IMR-90 (cell line): ENCODE data around the gene NCK1. TPM values are rescaled to one million over a fixed set of nuclear protein-coding genes. Genes with fewer than 3 reads are reported as not detected.

Source experiments
- ATAC-seq: fragments of 200-7000 bp; cut with Tn5 transposase; 2 replicates; pipeline ENCODE4 v1.9.1; 2020; ENCODE audit warnings: low read depth, mild to moderate bottlenecking, moderate library complexity
- Bru-seq: library from RNA; stranded (reverse); fragments of 400-500 nt; gene quantifications from one replicate; lab custom pipeline; 2021; lab: Mats Ljungman, UMichigan
- BruChase-seq, 2 experiments: library from RNA; stranded (reverse); fragments of 400-500 nt; gene quantifications; one replicate each; lab custom pipeline; 2021; lab: Mats Ljungman, UMichigan
- BruUV-seq: library from RNA; stranded (reverse); fragments of 400-500 nt; replicated peaks from 2 replicates; lab custom pipeline; 2021; lab: Mats Ljungman, UMichigan
- CTCF ChIA-PET: fragments of 300-600 bp; formaldehyde crosslinking; extraction: SDS; loops from one replicate; lab custom pipeline; 2021; ENCODE audit warnings: antibody characterized with exemption; lab: Yijun Ruan, JAX
- POLR2A ChIA-PET: fragments of 300-600 bp; sonication (Branson Sonifier 250); formaldehyde crosslinking; loops from one replicate; lab custom pipeline; 2022; ENCODE audit warnings: antibody characterized with exemption; ENCODE audit not compliant: unreplicated experiment; lab: Charles Lee
- DNase-seq: peaks from one replicate; pipeline ENCODE4 v3.0.0; 2013
- H2AFZ ChIP-seq: replicated peaks from 2 replicates; pipeline ENCODE3; 2013; ENCODE audit warnings: low read length, mild to moderate bottlenecking; ENCODE audit not compliant: poor library complexity
- H2AK5ac ChIP-seq: 2 replicates; pipeline ENCODE4 v1.6.1; 2013; ENCODE audit warnings: low read depth, low read length, inconsistent platforms
- H2AK9ac ChIP-seq: replicated peaks from 2 replicates; pipeline ENCODE3; 2013; ENCODE audit warnings: mild to moderate bottlenecking, low read depth, low read length, moderate library complexity; ENCODE audit not compliant: poor library complexity
- H2BK120ac ChIP-seq: 2 replicates; pipeline ENCODE4 v1.6.1; 2013; ENCODE audit warnings: low read depth, low read length, inconsistent platforms
- H2BK15ac ChIP-seq: 3 replicates; pipeline ENCODE4 v1.6.1; 2013; ENCODE audit warnings: low read depth, low read length, inconsistent platforms
- H2BK20ac ChIP-seq: 2 replicates; pipeline ENCODE4 v1.6.1; 2013; ENCODE audit warnings: low read depth, mild to moderate bottlenecking, inconsistent platforms, low read length, moderate library complexity
- H2BK5ac ChIP-seq: 2 replicates; pipeline ENCODE4 v1.6.1; 2013; ENCODE audit warnings: mild to moderate bottlenecking, low read depth, low read length, inconsistent platforms; ENCODE audit not compliant: poor library complexity, severe bottlenecking
- H3K14ac ChIP-seq: replicated peaks from 2 replicates; pipeline ENCODE4 v1.6.1; 2013; ENCODE audit warnings: low read depth, low read length, inconsistent platforms
- H3K18ac ChIP-seq: 2 replicates; pipeline ENCODE4 v1.6.1; 2013; ENCODE audit warnings: low read depth, low read length, control low read depth
- H3K23ac ChIP-seq: 2 replicates; pipeline ENCODE4 v1.6.1; 2013; ENCODE audit warnings: low read depth, low read length, inconsistent platforms
- H3K27ac ChIP-seq: 2 replicates; pipeline ENCODE4 v1.5.1; 2013; ENCODE audit warnings: mild to moderate bottlenecking, control low read depth, low read length; ENCODE audit not compliant: insufficient read depth
- H3K27me3 ChIP-seq: 2 replicates; pipeline ENCODE4 v1.6.1; 2013; ENCODE audit warnings: low read length; ENCODE audit not compliant: control insufficient read depth, insufficient read depth
- H3K36me3 ChIP-seq: 2 replicates; pipeline ENCODE4 v1.6.1; 2013; ENCODE audit warnings: low read length, mixed read lengths; ENCODE audit not compliant: control insufficient read depth, insufficient read depth
- H3K4ac ChIP-seq: 2 replicates; pipeline ENCODE4 v1.6.1; 2013; ENCODE audit warnings: low read depth, low read length, inconsistent platforms
- H3K4me1 ChIP-seq: 2 replicates; pipeline ENCODE4 v1.6.1; 2013; ENCODE audit warnings: low read length, mixed read lengths; ENCODE audit not compliant: control insufficient read depth, insufficient read depth
- H3K4me2 ChIP-seq: 2 replicates; pipeline ENCODE4 v1.6.1; 2013; ENCODE audit warnings: low read depth, mild to moderate bottlenecking, control low read depth, low read length, moderate library complexity
- H3K4me3 ChIP-seq: 2 replicates; pipeline ENCODE4 v1.5.1; 2013; ENCODE audit warnings: low read depth, mild to moderate bottlenecking, control low read depth, low read length, moderate library complexity; ENCODE audit not compliant: insufficient read depth
- H3K56ac ChIP-seq: 2 replicates; pipeline ENCODE4 v1.6.1; 2013; ENCODE audit warnings: low read length, inconsistent platforms; ENCODE audit not compliant: insufficient read depth; ENCODE audit errors: extremely low read depth
- H3K79me1 ChIP-seq, 2 experiments: 2 replicates each; pipeline ENCODE4 v1.6.1; 2013; ENCODE audit warnings: low read length in 2 of 2, inconsistent platforms in 1 of 2, low read depth in 1 of 2
- H3K9ac ChIP-seq: 2 replicates; pipeline ENCODE4 v1.6.1; 2013; ENCODE audit warnings: low read depth, low read length, control low read depth
- H3K9me1 ChIP-seq: 2 replicates; pipeline ENCODE4 v1.6.1; 2013; ENCODE audit warnings: low read length, inconsistent platforms; ENCODE audit not compliant: insufficient read depth
- H3K9me3 ChIP-seq: 2 replicates; pipeline ENCODE4 v1.6.1; 2013; ENCODE audit warnings: low read length; ENCODE audit not compliant: control insufficient read depth, insufficient read depth
- H4K20me1 ChIP-seq: 2 replicates; pipeline ENCODE4 v1.6.1; 2013; ENCODE audit warnings: low read length, inconsistent platforms; ENCODE audit not compliant: insufficient read depth
- H4K5ac ChIP-seq: 2 replicates; pipeline ENCODE4 v1.6.1; 2013; ENCODE audit warnings: mild to moderate bottlenecking, low read depth, low read length, control low read depth
- H4K8ac ChIP-seq, 2 experiments: 2 replicates each; pipeline ENCODE4 v1.6.1; 2013; ENCODE audit warnings: low read depth in 2 of 2, low read length in 2 of 2, control low read depth in 1 of 2, inconsistent platforms in 1 of 2
- H4K91ac ChIP-seq: 2 replicates; pipeline ENCODE4 v1.6.1; 2013; ENCODE audit warnings: low read depth, low read length, inconsistent platforms; ENCODE audit not compliant: insufficient read depth
- BHLHE40 ChIP-seq: fragments of 150-350 bp; IDR thresholded peaks from 2 replicates; pipeline ENCODE4 v1.6.1; 2016; ENCODE audit warnings: mild to moderate bottlenecking, low read depth, low read length
- CEBPB ChIP-seq: IDR thresholded peaks from 2 replicates; pipeline ENCODE4 v1.6.1; 2012; ENCODE audit warnings: low read depth, low read length, improper control_type of control experiment
- CHD1 ChIP-seq: IDR thresholded peaks from 2 replicates; pipeline ENCODE4 v1.6.1; 2012; ENCODE audit warnings: low read depth, low read length, improper control_type of control experiment
- FOS ChIP-seq: fragments of 150-350 bp; IDR thresholded peaks from 2 replicates; pipeline ENCODE4 v1.6.1; 2016; ENCODE audit warnings: low read depth, low read length
- MAFK ChIP-seq: IDR thresholded peaks from 2 replicates; pipeline ENCODE4 v1.6.1; 2012; ENCODE audit warnings: low read depth, low read length, improper control_type of control experiment
- MXI1 ChIP-seq: IDR thresholded peaks from 2 replicates; pipeline ENCODE4 v1.6.1; 2012; ENCODE audit warnings: low read depth, mild to moderate bottlenecking, low read length, moderate library complexity, borderline replicate concordance
- NFE2L2 ChIP-seq: fragments of 150-350 bp; IDR thresholded peaks from 2 replicates; pipeline ENCODE4 v1.6.1; 2016; ENCODE audit warnings: low read depth, mild to moderate bottlenecking, low read length
- POLR2A ChIP-seq: IDR thresholded peaks from 2 replicates; pipeline ENCODE4 v1.6.1; 2012; ENCODE audit warnings: mild to moderate bottlenecking, low read depth, low read length
- RCOR1 ChIP-seq: IDR thresholded peaks from 2 replicates; pipeline ENCODE4 v1.6.1; 2012; ENCODE audit warnings: mild to moderate bottlenecking, low read length, improper control_type of control experiment; ENCODE audit not compliant: insufficient replicate concordance
- RFX5 ChIP-seq: IDR thresholded peaks from 2 replicates; pipeline ENCODE4 v1.8.0; 2012; ENCODE audit warnings: low read depth, mild to moderate bottlenecking, low read length, moderate library complexity
- SMC3 ChIP-seq: fragments of 150-350 bp; IDR thresholded peaks from 2 replicates; pipeline ENCODE4 v1.6.1; 2016; ENCODE audit warnings: low read depth, mild to moderate bottlenecking, antibody characterized with exemption, low read length, moderate library complexity
- WGBS, 2 experiments: methylation state at CpG; one replicate each; pipeline versions ENCODE4 v1.1.5 to v1.1.7; 2013; ENCODE audit warnings: missing lambda C conversion rate in 2 of 2; ENCODE audit not compliant: insufficient read length in 1 of 2; ENCODE audit errors: extremely low coverage in 2 of 2; 5-methylcytosine and 5-hydroxymethylcytosine counted together
- dilution Hi-C: fragments of 300-500 bp; cut with HindIII; formaldehyde crosslinking; loops from one replicate; pipeline ENCODE4 v1.14.3; 2018; ENCODE audit warnings: low sequenced_read_pairs; ENCODE audit not compliant: unreplicated experiment
- in situ Hi-C: fragments of 300-500 bp; cut with MboI; formaldehyde crosslinking; loops from 3 replicates; pipeline ENCODE4 v1.14.3; 2019; ENCODE audit warnings: low sequenced_read_pairs, inconsistent platforms, mixed read lengths
- intact Hi-C: fragments of 100-400 bp; cut with micrococcal nuclease; formaldehyde crosslinking; loops from 2 replicates; pipeline ENCODE4 v1.10.0; 2022
- long read RNA-seq: library from polyadenylated mRNA; unstranded; transcript quantifications from one replicate; pipeline ENCODE4 v2.0.0, GENCODE V29; 2021; ENCODE audit not compliant: unreplicated experiment
- polyA plus RNA-seq, 3 experiments: library from polyadenylated mRNA; depleted of rRNA; stranded (reverse); fragments of >200 nt; gene quantifications; 2 replicates each; pipeline ENCODE4 v1.2.3, GENCODE V29; 2012; ENCODE audit warnings: low replicate concordance in 1 of 3
- total RNA-seq: library from RNA; depleted of rRNA; stranded (reverse); fragments of >200 nt; gene quantifications from 2 replicates; pipeline ENCODE4 v1.2.3, GENCODE V29; 2012; rRNA removed
- TF ChIP-seq, protein P1 (sequence below): conservative IDR thresholded peaks from 2 replicates; pipeline ENCODE4 v1.5.1; 2012; ENCODE audit warnings: mild to moderate bottlenecking, low read depth, low read length, improper control_type of control experiment
- TF ChIP-seq, protein P2 (sequence below): fragments of 150-350 bp; IDR thresholded peaks from 2 replicates; pipeline ENCODE4 v1.6.1; 2017; ENCODE audit warnings: mild to moderate bottlenecking, antibody characterized with exemption, low read length, low read depth

Gene NCK1
- 23.7 and 50.3 TPM in 2 replicates for total RNA-seq
- polyA plus RNA-seq (2012; rRNA removed): 24.3 and 25.4 TPM in 2 replicates
- 2.6 and 4.5 TPM in 2 replicates for polyA plus RNA-seq (2012; cell fraction: cytosol; rRNA removed)
- polyA plus RNA-seq (2012; cell fraction: nucleus; rRNA removed; ENCODE audit: low replicate concordance): 0.81 and 13.0 TPM in 2 replicates
- percentile 93 among the genes with signal in this experiment for Bru-seq, nascent RNA
- BruChase-seq, experiment 1, labeled RNA remaining after a 6-hour chase: percentile 93 among the genes with signal in this experiment
- BruChase-seq, experiment 2, labeled RNA remaining after a 2-hour chase: percentile 92 among the genes with signal in this experiment
- long read RNA-seq, transcript NCK1-201 (4 exons, 1,937 nt): major isoform, 34 of 55 reads
- long read RNA-seq, transcript NCK1-207 (4 exons, 1,971 nt): minor isoform, 8 of 55 reads
- long read RNA-seq, partial matches to known transcripts: 3 of 55 reads
- long read RNA-seq, other reads (novel, unspliced or antisense): 9 of 55 reads

GRCh38 chr3:136861890-136862616 is at the start of gene NCK1:
TSS of gene NCK1 (plus strand) at chr3:136862208. CDS start at chr3:136928002, 65,794 bp downstream.
- Histone ChIP-seq H3K56ac (peak within 1 kb of the TSS; percentile 73), H3K27me3 (no peaks in the 10 kb centered on the region), H4K20me1 (peaks cover 6% of the 10 kb centered on the region; the same call in 1 of the 2 replicates), H3K14ac (peak within 1 kb of the TSS; percentile 86), H3K79me1 (peaks cover 10 to 39% of the 10 kb centered on the region in 2 experiments), H3K18ac (peak within 1 kb of the TSS; percentile 83), H3K4me1 (peaks cover 6% of the 10 kb centered on the region), H2AFZ (peak within 1 kb of the TSS; percentile 95), H2BK15ac (peak within 1 kb of the TSS; percentile 39; the same call in 1 of the 3 replicates), H2AK5ac (peak within 1 kb of the TSS; percentile 65), H4K91ac (peak within 1 kb of the TSS; percentile 72), H3K36me3 (no peaks in the 10 kb centered on the region), H2BK120ac (peak within 1 kb of the TSS; percentile 76), H4K5ac (peak within 1 kb of the TSS; percentile 81), H3K9me3 (no peaks in the 10 kb centered on the region), H3K4me3 (peak within 1 kb of the TSS; percentile 85), H2BK5ac (peak within 1 kb of the TSS; percentile 87), H3K4me2 (peak within 1 kb of the TSS; percentile 98), H4K8ac (peak within 1 kb of the TSS; percentile 49 to 94; a peak in 3 of 4 replicates), H3K9me1 (peaks cover 3% of the 10 kb centered on the region; the same call in 1 of the 2 replicates), H3K4ac (peak within 1 kb of the TSS; percentile 96), H2AK9ac (peak within 1 kb of the TSS; percentile 89), H3K23ac (peak within 1 kb of the TSS; percentile 90), H3K27ac (peak within 1 kb of the TSS; percentile 94), H2BK20ac (no peak within 1 kb of the TSS), H3K9ac (peak within 1 kb of the TSS; percentile 93)
- dilution Hi-C loops (no loop called here), in situ Hi-C loops (no loop called here), intact Hi-C loops (loop anchor here (2.0 to 5.0 kb wide), 5 partner anchors 75 to 665 kb away; partner anchors contain the start of genes IL20RB, MSL2 and STAG1)
- DNase-seq (peak; percentile 98), ATAC-seq (peak; percentile 98)
- no TSS peak for BruUV-seq
- CTCF ChIA-PET: interaction anchor here (0.7 to 1.9 kb wide), 6 partner anchors 8 to 1150 kb away, joined by 3 to 12 read pairs (median 3); partner anchors contain the start of gene STAG1
- 1% methylated on average over 39 of the region's 67 CpGs; no CpG with 5 or more reads in 1 of the 2 experiments for WGBS, 2 experiments
- POLR2A ChIA-PET: interaction anchor here (0.6 to 1.3 kb wide), 2 partner anchors 99 to 109 kb away, joined by 3 to 6 read pairs; partner anchors contain the start of gene STAG1
- TF ChIP-seq CHD1 (no peak), MXI1 (peak; percentile 81; the same call in 1 of the 2 replicates), SMC3 (no peak), CEBPB (no peak), RFX5 (no peak), RCOR1 (no peak), MAFK (no peak), POLR2A (peak; percentile 81), BHLHE40 (peak; percentile 70; the same call in 1 of the 2 replicates), FOS (no peak), NFE2L2 (no peak)
- TF ChIP-seq, protein P1, sequence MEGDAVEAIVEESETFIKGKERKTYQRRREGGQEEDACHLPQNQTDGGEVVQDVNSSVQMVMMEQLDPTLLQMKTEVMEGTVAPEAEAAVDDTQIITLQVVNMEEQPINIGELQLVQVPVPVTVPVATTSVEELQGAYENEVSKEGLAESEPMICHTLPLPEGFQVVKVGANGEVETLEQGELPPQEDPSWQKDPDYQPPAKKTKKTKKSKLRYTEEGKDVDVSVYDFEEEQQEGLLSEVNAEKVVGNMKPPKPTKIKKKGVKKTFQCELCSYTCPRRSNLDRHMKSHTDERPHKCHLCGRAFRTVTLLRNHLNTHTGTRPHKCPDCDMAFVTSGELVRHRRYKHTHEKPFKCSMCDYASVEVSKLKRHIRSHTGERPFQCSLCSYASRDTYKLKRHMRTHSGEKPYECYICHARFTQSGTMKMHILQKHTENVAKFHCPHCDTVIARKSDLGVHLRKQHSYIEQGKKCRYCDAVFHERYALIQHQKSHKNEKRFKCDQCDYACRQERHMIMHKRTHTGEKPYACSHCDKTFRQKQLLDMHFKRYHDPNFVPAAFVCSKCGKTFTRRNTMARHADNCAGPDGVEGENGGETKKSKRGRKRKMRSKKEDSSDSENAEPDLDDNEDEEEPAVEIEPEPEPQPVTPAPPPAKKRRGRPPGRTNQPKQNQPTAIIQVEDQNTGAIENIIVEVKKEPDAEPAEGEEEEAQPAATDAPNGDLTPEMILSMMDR: 0 out of 2 replicates have a peak, but pooled peaks have one; percentile 3
- TF ChIP-seq, protein P2, sequence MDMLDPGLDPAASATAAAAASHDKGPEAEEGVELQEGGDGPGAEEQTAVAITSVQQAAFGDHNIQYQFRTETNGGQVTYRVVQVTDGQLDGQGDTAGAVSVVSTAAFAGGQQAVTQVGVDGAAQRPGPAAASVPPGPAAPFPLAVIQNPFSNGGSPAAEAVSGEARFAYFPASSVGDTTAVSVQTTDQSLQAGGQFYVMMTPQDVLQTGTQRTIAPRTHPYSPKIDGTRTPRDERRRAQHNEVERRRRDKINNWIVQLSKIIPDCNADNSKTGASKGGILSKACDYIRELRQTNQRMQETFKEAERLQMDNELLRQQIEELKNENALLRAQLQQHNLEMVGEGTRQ: peak; percentile 42
